GM21786 (cell line): Measurements from ENCODE around the gene ADGRB2.

ENCODE experiments used
- ATAC-seq: cut with Tn5 transposase; IDR thresholded peaks from one replicate; pipeline ENCODE4 v1.9.1; 2021; ENCODE audit not compliant: unreplicated experiment

The ADGRB2 gene

GRCh38 chr1:31685795-31686194, 78.3 kb downstream of the ADGRB2 start:
- ATAC-seq, result no peak

- no peak for ATAC-seq
Observed at GRCh38 chr1:31683997-31684396, 80.1 kb downstream of the ADGRB2 start.

GRCh38 chr1:31681415-31681814, 82.7 kb downstream of the ADGRB2 start:
- no peak for ATAC-seq

- no peak for ATAC-seq
Observed at GRCh38 chr1:31679676-31680230, 84.4 kb downstream of the ADGRB2 start.

- ATAC-seq, result no peak
Observed at GRCh38 chr1:31679091-31679490, 85.0 kb downstream of the ADGRB2 start.

- no peak for ATAC-seq
Observed at GRCh38 chr1:31678681-31679080, 85.5 kb downstream of the ADGRB2 start.

- ATAC-seq, result no peak
Observed at GRCh38 chr1:31677949-31678348, 86.2 kb downstream of the ADGRB2 start.

- ATAC-seq, result no peak
Observed at GRCh38 chr1:31677401-31677800, 86.7 kb downstream of the ADGRB2 start.
